ENCODE data around the gene EXD1. TPM values are rescaled to one million over a fixed set of nuclear protein-coding genes. Genes with fewer than 3 reads are reported as not detected.
"Not testable (repeated sequence)": the region's sequence is repeated elsewhere in the genome, so short reads cannot be mapped to it uniquely, and the experiment has no call there.

Gene EXD1
- not detected for polyA plus RNA-seq (2013, experiment 1 of 2)
- polyA plus RNA-seq (2013, experiment 2 of 2), result not detected

GRCh38 chr15:41230650-41231421 is at the start of gene EXD1, which contains the start of gene CHP1:
EXD1 (minus strand) TSS chr15:41230757; CDS start chr15:41226575, 4,182 bp downstream.
CHP1 (plus strand) TSS chr15:41231268; CDS start chr15:41231383, 115 bp downstream.
- WGBS, 2 experiments (ENCODE audit: insufficient coverage in 2 of 2), result 0 to 1% methylated on average over 63 to 67 of the region's 72 CpGs
- Histone ChIP-seq H3K27ac (ENCODE audit: low read depth, low read length, severe bottlenecking) (peak within 1 kb of the TSS; percentile 91), H3K4me3 (ENCODE audit: extremely low read depth, insufficient read depth, low read length, poor library complexity, severe bottlenecking) (peak within 1 kb of the TSS; percentile 88), H3K4me1 (ENCODE audit: control insufficient read depth, insufficient read depth, low read length, poor library complexity, severe bottlenecking) (peaks cover 13% of the 10 kb centered on the region), H3K9me3 (ENCODE audit: control insufficient read depth, low read length) (no peaks in the 10 kb centered on the region), H3K36me3 (ENCODE audit: control insufficient read depth, insufficient read depth, low read length) (no peaks in the 10 kb centered on the region)

GRCh38 chr15:41279535-41280283 is 49.2 kb upstream of the EXD1 start:
- Histone ChIP-seq H3K9me3 (ENCODE audit: control insufficient read depth, low read length) (no peaks in the 10 kb centered on the region), H3K27ac (ENCODE audit: low read depth, low read length, severe bottlenecking) (no peak overlapping the region), H3K4me1 (ENCODE audit: control insufficient read depth, insufficient read depth, low read length, poor library complexity, severe bottlenecking) (no peaks in the 10 kb centered on the region), H3K4me3 (ENCODE audit: extremely low read depth, insufficient read depth, low read length, poor library complexity, severe bottlenecking) (no peak overlapping the region), H3K36me3 (ENCODE audit: control insufficient read depth, insufficient read depth, low read length) (peaks cover 37% of the 10 kb centered on the region)
- WGBS, 2 experiments (ENCODE audit: insufficient coverage in 2 of 2), result 93 to 94% methylated on average over 1 of the region's 1 CpG

GRCh38 chr15:41278319-41278718 is 47.8 kb upstream of the EXD1 start:
- Histone ChIP-seq H3K27ac (ENCODE audit: low read depth, low read length, severe bottlenecking) (no peak overlapping the region), H3K4me1 (ENCODE audit: control insufficient read depth, insufficient read depth, low read length, poor library complexity, severe bottlenecking) (no peaks in the 10 kb centered on the region), H3K9me3 (ENCODE audit: control insufficient read depth, low read length) (no peaks in the 10 kb centered on the region), H3K4me3 (ENCODE audit: extremely low read depth, insufficient read depth, low read length, poor library complexity, severe bottlenecking) (no peak overlapping the region), H3K36me3 (ENCODE audit: control insufficient read depth, insufficient read depth, low read length) (peaks cover 44% of the 10 kb centered on the region)
- 100% methylated on average over 1 of the region's 3 CpGs; no CpG with 5 or more reads in 1 of the 2 experiments for WGBS, 2 experiments (ENCODE audit: insufficient coverage in 2 of 2)

GRCh38 chr15:41276831-41277230 is 46.3 kb upstream of the EXD1 start:
- Histone ChIP-seq H3K27ac (ENCODE audit: low read depth, low read length, severe bottlenecking) (no peak overlapping the region), H3K4me1 (ENCODE audit: control insufficient read depth, insufficient read depth, low read length, poor library complexity, severe bottlenecking) (no peaks in the 10 kb centered on the region), H3K36me3 (ENCODE audit: control insufficient read depth, insufficient read depth, low read length) (peaks cover 53% of the 10 kb centered on the region), H3K9me3 (ENCODE audit: control insufficient read depth, low read length) (no peaks in the 10 kb centered on the region), H3K4me3 (ENCODE audit: extremely low read depth, insufficient read depth, low read length, poor library complexity, severe bottlenecking) (no peak overlapping the region)

GRCh38 chr15:41269887-41270286 is 39.3 kb upstream of the EXD1 start:
- no peak overlapping the region for H3K27ac ChIP-seq (ENCODE audit: low read depth, low read length, severe bottlenecking)
- no peak overlapping the region for H3K4me3 ChIP-seq (ENCODE audit: extremely low read depth, insufficient read depth, low read length, poor library complexity, severe bottlenecking)
- peaks cover 67% of the 10 kb centered on the region for H3K36me3 ChIP-seq (ENCODE audit: control insufficient read depth, insufficient read depth, low read length)
- 100% methylated on average over 1 of the region's 2 CpGs; no CpG with 5 or more reads in 1 of the 2 experiments for WGBS, 2 experiments (ENCODE audit: insufficient coverage in 2 of 2)
- H3K9me3 ChIP-seq (ENCODE audit: control insufficient read depth, low read length), result no peaks in the 10 kb centered on the region
- H3K4me1 ChIP-seq (ENCODE audit: control insufficient read depth, insufficient read depth, low read length, poor library complexity, severe bottlenecking), result no peaks in the 10 kb centered on the region

- Histone ChIP-seq H3K9me3 (ENCODE audit: control insufficient read depth, low read length) (no peaks in the 10 kb centered on the region), H3K36me3 (ENCODE audit: control insufficient read depth, insufficient read depth, low read length) (peaks cover 66% of the 10 kb centered on the region), H3K4me3 (ENCODE audit: extremely low read depth, insufficient read depth, low read length, poor library complexity, severe bottlenecking) (no peak overlapping the region), H3K4me1 (ENCODE audit: control insufficient read depth, insufficient read depth, low read length, poor library complexity, severe bottlenecking) (no peaks in the 10 kb centered on the region), H3K27ac (ENCODE audit: low read depth, low read length, severe bottlenecking) (no peak overlapping the region)
- WGBS, 2 experiments (ENCODE audit: insufficient coverage in 2 of 2), result 47 to 73% methylated on average over 3 of the region's 6 CpGs
Measured at GRCh38 chr15:41263891-41264351, 33.4 kb upstream of the EXD1 start.

GRCh38 chr15:41262571-41262970 is 32.0 kb upstream of the EXD1 start:
- H3K4me3 ChIP-seq (ENCODE audit: extremely low read depth, insufficient read depth, low read length, poor library complexity, severe bottlenecking), result no peak overlapping the region
- H3K27ac ChIP-seq (ENCODE audit: low read depth, low read length, severe bottlenecking), result no peak overlapping the region
- H3K9me3 ChIP-seq (ENCODE audit: control insufficient read depth, low read length), result no peaks in the 10 kb centered on the region
- peaks cover 71% of the 10 kb centered on the region for H3K36me3 ChIP-seq (ENCODE audit: control insufficient read depth, insufficient read depth, low read length)
- H3K4me1 ChIP-seq (ENCODE audit: control insufficient read depth, insufficient read depth, low read length, poor library complexity, severe bottlenecking), result no peaks in the 10 kb centered on the region
- 96% methylated on average over 4 to 6 of the region's 8 CpGs for WGBS, 2 experiments (ENCODE audit: insufficient coverage in 2 of 2)

GRCh38 chr15:41260924-41261323 is 30.4 kb upstream of the EXD1 start:
- H3K9me3 ChIP-seq (ENCODE audit: control insufficient read depth, low read length); H3K4me3 ChIP-seq (ENCODE audit: extremely low read depth, insufficient read depth, low read length, poor library complexity, severe bottlenecking); H3K27ac ChIP-seq (ENCODE audit: low read depth, low read length, severe bottlenecking); H3K4me1 ChIP-seq (ENCODE audit: control insufficient read depth, insufficient read depth, low read length, poor library complexity, severe bottlenecking): not testable (repeated sequence)
- WGBS, 2 experiments (ENCODE audit: insufficient coverage in 2 of 2), result 96 to 100% methylated on average over 2 to 3 of the region's 7 CpGs
- H3K36me3 ChIP-seq (ENCODE audit: control insufficient read depth, insufficient read depth, low read length), result peaks cover 61% of the 10 kb centered on the region

- H3K4me3 ChIP-seq (ENCODE audit: extremely low read depth, insufficient read depth, low read length, poor library complexity, severe bottlenecking), result no peak overlapping the region
- 82 to 87% methylated on average over 8 to 10 of the region's 12 CpGs for WGBS, 2 experiments (ENCODE audit: insufficient coverage in 2 of 2)
- H3K9me3 ChIP-seq (ENCODE audit: control insufficient read depth, low read length), result no peaks in the 10 kb centered on the region
- H3K27ac ChIP-seq (ENCODE audit: low read depth, low read length, severe bottlenecking), result no peak overlapping the region
- peaks cover 60% of the 10 kb centered on the region for H3K36me3 ChIP-seq (ENCODE audit: control insufficient read depth, insufficient read depth, low read length)
- no peaks in the 10 kb centered on the region for H3K4me1 ChIP-seq (ENCODE audit: control insufficient read depth, insufficient read depth, low read length, poor library complexity, severe bottlenecking)
Measured at GRCh38 chr15:41259546-41260189, 29.1 kb upstream of the EXD1 start.

GRCh38 chr15:41258750-41259471 is 28.4 kb upstream of the EXD1 start:
- no peaks in the 10 kb centered on the region for H3K4me1 ChIP-seq (ENCODE audit: control insufficient read depth, insufficient read depth, low read length, poor library complexity, severe bottlenecking)
- H3K9me3 ChIP-seq (ENCODE audit: control insufficient read depth, low read length), result no peaks in the 10 kb centered on the region
- no peak overlapping the region for H3K27ac ChIP-seq (ENCODE audit: low read depth, low read length, severe bottlenecking)
- no peak overlapping the region for H3K4me3 ChIP-seq (ENCODE audit: extremely low read depth, insufficient read depth, low read length, poor library complexity, severe bottlenecking)
- 95% methylated on average over 3 of the region's 3 CpGs; no CpG with 5 or more reads in 1 of the 2 experiments for WGBS, 2 experiments (ENCODE audit: insufficient coverage in 2 of 2)
- peaks cover 57% of the 10 kb centered on the region for H3K36me3 ChIP-seq (ENCODE audit: control insufficient read depth, insufficient read depth, low read length)

Data from mesodermal cell (in vitro differentiated cells).